ENCODE data around the gene KCNK7.
"Not testable (repeated sequence)": the region's sequence is repeated elsewhere in the genome, so short reads cannot be mapped to it uniquely, and the experiment has no call there.

Gene KCNK7

GRCh38 chr11:65565624-65566453 is 29.8 kb downstream of the KCNK7 start:
- H3K79me2 ChIP-seq = peaks cover 18% of the 10 kb centered on the region
- H2AFZ ChIP-seq = no peak overlapping the region
- TF ChIP-seq, protein P1, sequence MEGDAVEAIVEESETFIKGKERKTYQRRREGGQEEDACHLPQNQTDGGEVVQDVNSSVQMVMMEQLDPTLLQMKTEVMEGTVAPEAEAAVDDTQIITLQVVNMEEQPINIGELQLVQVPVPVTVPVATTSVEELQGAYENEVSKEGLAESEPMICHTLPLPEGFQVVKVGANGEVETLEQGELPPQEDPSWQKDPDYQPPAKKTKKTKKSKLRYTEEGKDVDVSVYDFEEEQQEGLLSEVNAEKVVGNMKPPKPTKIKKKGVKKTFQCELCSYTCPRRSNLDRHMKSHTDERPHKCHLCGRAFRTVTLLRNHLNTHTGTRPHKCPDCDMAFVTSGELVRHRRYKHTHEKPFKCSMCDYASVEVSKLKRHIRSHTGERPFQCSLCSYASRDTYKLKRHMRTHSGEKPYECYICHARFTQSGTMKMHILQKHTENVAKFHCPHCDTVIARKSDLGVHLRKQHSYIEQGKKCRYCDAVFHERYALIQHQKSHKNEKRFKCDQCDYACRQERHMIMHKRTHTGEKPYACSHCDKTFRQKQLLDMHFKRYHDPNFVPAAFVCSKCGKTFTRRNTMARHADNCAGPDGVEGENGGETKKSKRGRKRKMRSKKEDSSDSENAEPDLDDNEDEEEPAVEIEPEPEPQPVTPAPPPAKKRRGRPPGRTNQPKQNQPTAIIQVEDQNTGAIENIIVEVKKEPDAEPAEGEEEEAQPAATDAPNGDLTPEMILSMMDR (IDR thresholded peaks at IDR 0.05) = no peak
- H3K4me3 ChIP-seq (ENCODE audit: low read depth, low read length) = no peak overlapping the region
- H3K9me3 ChIP-seq (ENCODE audit: control insufficient read depth, low read length) = no peaks in the 10 kb centered on the region
- H3K27ac ChIP-seq = no peak overlapping the region
- H3K9ac ChIP-seq = no peak overlapping the region
- H3K4me2 ChIP-seq (ENCODE audit: low read length) = no peak overlapping the region
- H3K36me3 ChIP-seq (ENCODE audit: control insufficient read depth, insufficient read depth, low read length) = no peaks in the 10 kb centered on the region
- peaks cover 4% of the 10 kb centered on the region for H3K4me1 ChIP-seq
- no peaks in the 10 kb centered on the region for H3K27me3 ChIP-seq (ENCODE audit: control insufficient read depth, insufficient read depth, low read length)

DNA sequence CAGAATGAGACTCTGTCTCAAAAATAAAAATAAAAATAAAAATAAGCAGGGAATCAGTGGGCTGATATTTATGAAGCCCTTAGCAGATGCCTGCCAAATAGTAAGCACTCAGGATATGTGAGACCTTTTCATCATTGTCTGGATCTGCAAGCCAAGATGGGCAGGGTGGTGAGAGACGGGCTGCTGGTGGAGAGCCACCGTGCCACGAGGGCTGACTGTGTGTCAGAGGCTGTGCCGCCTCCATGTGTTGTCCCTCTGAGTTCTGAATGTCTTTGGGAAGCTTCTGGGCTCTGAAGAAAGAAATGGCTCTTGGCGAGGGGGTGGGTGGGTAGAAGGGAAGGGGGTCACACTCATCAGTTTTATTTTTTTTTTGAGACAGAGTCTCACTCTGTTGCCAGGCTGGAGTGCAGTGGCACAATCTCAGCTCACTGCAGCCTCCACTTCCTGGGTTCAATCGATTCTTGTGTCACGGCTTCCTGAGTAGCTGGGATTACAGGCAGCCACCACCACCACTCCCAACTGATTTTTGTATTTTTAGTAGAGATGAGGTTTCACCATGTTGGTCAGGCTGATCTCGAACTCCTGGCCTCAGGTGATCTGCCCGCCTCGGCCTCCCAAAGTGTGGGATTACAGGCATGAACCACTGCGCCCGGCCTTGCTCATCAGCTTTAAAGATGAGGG is 30.6 kb downstream of the KCNK7 start:
- not testable (repeated sequence) for H3K9me3 ChIP-seq (ENCODE audit: control insufficient read depth, low read length); H3K9ac ChIP-seq; H3K36me3 ChIP-seq (ENCODE audit: control insufficient read depth, insufficient read depth, low read length); H3K27ac ChIP-seq; H3K4me3 ChIP-seq (ENCODE audit: low read depth, low read length); H2AFZ ChIP-seq; H3K4me2 ChIP-seq (ENCODE audit: low read length); H3K27me3 ChIP-seq (ENCODE audit: control insufficient read depth, insufficient read depth, low read length); H3K4me1 ChIP-seq
- H3K79me2 ChIP-seq = peaks cover 18% of the 10 kb centered on the region

GRCh38 chr11:65563601-65564000 is 32.0 kb downstream of the KCNK7 start:
- Histone ChIP-seq H3K4me2 (ENCODE audit: low read length) (no peak overlapping the region), H3K27me3 (ENCODE audit: control insufficient read depth, insufficient read depth, low read length) (no peaks in the 10 kb centered on the region), H3K4me1 (peaks cover 11% of the 10 kb centered on the region), H3K27ac (no peak overlapping the region), H3K79me2 (peaks cover 18% of the 10 kb centered on the region), H3K4me3 (ENCODE audit: low read depth, low read length) (no peak overlapping the region), H3K36me3 (ENCODE audit: control insufficient read depth, insufficient read depth, low read length) (no peaks in the 10 kb centered on the region), H2AFZ (no peak overlapping the region), H3K9ac (no peak overlapping the region), H3K9me3 (ENCODE audit: control insufficient read depth, low read length) (no peaks in the 10 kb centered on the region)
- TF ChIP-seq, protein P1 (IDR thresholded peaks at IDR 0.05) = no peak

DNA sequence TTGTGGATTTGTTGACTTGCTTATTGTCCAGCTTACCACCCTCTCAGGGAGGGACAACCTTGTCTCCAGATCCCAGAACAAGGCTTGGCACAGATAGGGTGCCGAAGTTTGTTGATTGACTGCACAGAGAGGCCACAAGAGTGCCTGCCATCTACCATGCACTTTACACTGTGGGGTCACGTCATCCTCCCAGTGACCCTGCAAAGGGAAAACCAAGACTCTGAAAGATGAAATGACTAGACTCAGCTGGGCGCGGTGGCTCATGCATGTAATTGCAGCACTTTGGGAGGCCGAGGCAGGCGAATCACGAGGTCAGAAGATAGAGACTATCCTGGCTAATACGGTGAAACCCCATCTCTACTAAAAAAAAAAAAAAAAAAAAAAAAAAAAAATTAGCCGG is 32.8 kb downstream of the KCNK7 start:
- TF ChIP-seq, protein P1 (IDR thresholded peaks at IDR 0.05) = no peak
- Histone ChIP-seq H3K27me3 (ENCODE audit: control insufficient read depth, insufficient read depth, low read length) (no peaks in the 10 kb centered on the region), H3K9me3 (ENCODE audit: control insufficient read depth, low read length) (no peaks in the 10 kb centered on the region), H3K4me3 (ENCODE audit: low read depth, low read length) (no peak overlapping the region), H3K79me2 (peaks cover 18% of the 10 kb centered on the region), H3K4me2 (ENCODE audit: low read length) (no peak overlapping the region), H3K36me3 (ENCODE audit: control insufficient read depth, insufficient read depth, low read length) (no peaks in the 10 kb centered on the region), H3K4me1 (peaks cover 12% of the 10 kb centered on the region), H2AFZ (no peak overlapping the region), H3K27ac (no peak overlapping the region), H3K9ac (no peak overlapping the region)

GRCh38 chr11:65562020-65562419 is 33.6 kb downstream of the KCNK7 start:
- H3K36me3 ChIP-seq (ENCODE audit: control insufficient read depth, insufficient read depth, low read length) = no peaks in the 10 kb centered on the region
- H3K27ac ChIP-seq = no peak overlapping the region
- H3K4me1 ChIP-seq = peaks cover 12% of the 10 kb centered on the region
- no peaks in the 10 kb centered on the region for H3K27me3 ChIP-seq (ENCODE audit: control insufficient read depth, insufficient read depth, low read length)
- H2AFZ ChIP-seq = no peak overlapping the region
- no peak overlapping the region for H3K9ac ChIP-seq
- TF ChIP-seq, protein P1 (IDR thresholded peaks at IDR 0.05) = no peak
- H3K9me3 ChIP-seq (ENCODE audit: control insufficient read depth, low read length) = no peaks in the 10 kb centered on the region
- no peak overlapping the region for H3K4me3 ChIP-seq (ENCODE audit: low read depth, low read length)
- no peak overlapping the region for H3K4me2 ChIP-seq (ENCODE audit: low read length)
- H3K79me2 ChIP-seq = peaks cover 17% of the 10 kb centered on the region
